PC-9 (cell line): ENCODE results near the gene NPR1. TPM values are rescaled to one million over a fixed set of nuclear protein-coding genes. Genes with fewer than 3 reads are reported as not detected.

ENCODE experiments used
- BruUV-seq: library from RNA; stranded (reverse); fragments of 400-500 nt; replicated peaks from 2 replicates; lab custom pipeline; 2021; lab: Mats Ljungman, UMichigan
- CTCF ChIA-PET: fragments of 300-600 bp; sonication (Branson Sonifier 250); formaldehyde crosslinking; loops from one replicate; lab custom pipeline; 2022; ENCODE audit warnings: antibody characterized with exemption; lab: Charles Lee
- POLR2A ChIA-PET: fragments of 300-600 bp; sonication (Branson Sonifier 250); formaldehyde crosslinking; loops from one replicate; lab custom pipeline; 2022; ENCODE audit warnings: antibody characterized with exemption; ENCODE audit not compliant: unreplicated experiment; lab: Charles Lee
- DNase-seq, 2 experiments: peaks; one replicate each; pipeline versions ENCODE4 v3.0.0 to v3.0.0-alpha.2; 2015 to 2022; ENCODE audit warnings: mixed read lengths in 1 of 2
- H2AFZ ChIP-seq: fragments of 200-600 bp; sonication (generic); 2 replicates; pipeline ENCODE4 v1.8.1; 2017; ENCODE audit warnings: antibody characterized with exemption
- H3F3A ChIP-seq: fragments of 200-600 bp; sonication (generic); 2 replicates; pipeline ENCODE4 v1.8.1; 2017; ENCODE audit warnings: antibody characterized with exemption, mild to moderate bottlenecking, low read depth; ENCODE audit not compliant: insufficient read depth
- H3K27ac ChIP-seq: fragments of 200-600 bp; sonication (generic); 2 replicates; pipeline ENCODE4 v1.6.1; 2016; ENCODE audit warnings: mixed run types
- H3K27me3 ChIP-seq: fragments of 200-600 bp; sonication (generic); 2 replicates; pipeline ENCODE4 v1.6.1; 2016; ENCODE audit warnings: low read depth, mixed run types; ENCODE audit not compliant: insufficient read depth
- H3K36me3 ChIP-seq: fragments of 200-600 bp; sonication (generic); 2 replicates; pipeline ENCODE4 v1.6.1; 2016; ENCODE audit warnings: low read depth, mixed run types
- H3K4me1 ChIP-seq: fragments of 200-600 bp; sonication (generic); replicated peaks from 2 replicates; pipeline ENCODE4 v1.6.1; 2016; ENCODE audit warnings: mixed run types; ENCODE audit not compliant: insufficient read depth
- H3K4me2 ChIP-seq: fragments of 200-600 bp; sonication (generic); 2 replicates; pipeline ENCODE4 v1.6.1; 2017; ENCODE audit warnings: mixed run types
- H3K4me3 ChIP-seq: fragments of 200-600 bp; sonication (generic); 2 replicates; pipeline ENCODE4 v1.6.1; 2016; ENCODE audit warnings: mixed run types
- H3K79me2 ChIP-seq: fragments of 200-600 bp; sonication (generic); 2 replicates; pipeline ENCODE4 v1.6.1; 2017; ENCODE audit warnings: low read depth, mixed run types
- H3K9me2 ChIP-seq: fragments of 200-600 bp; sonication (generic); 2 replicates; pipeline ENCODE4 v1.8.1; 2017; ENCODE audit warnings: mild to moderate bottlenecking; ENCODE audit not compliant: insufficient read depth
- H3K9me3 ChIP-seq: fragments of 200-600 bp; sonication (generic); 2 replicates; pipeline ENCODE4 v1.8.1; 2016; ENCODE audit warnings: low read depth; ENCODE audit not compliant: insufficient read depth
- H4K20me1 ChIP-seq: fragments of 200-600 bp; sonication (generic); 2 replicates; pipeline ENCODE4 v1.8.1; 2017; ENCODE audit not compliant: insufficient read depth
- CTCF ChIP-seq: fragments of 200-600 bp; sonication (generic); conservative IDR thresholded peaks from 2 replicates; pipeline ENCODE4 v1.6.1; 2017; ENCODE audit warnings: mixed run types, antibody characterized with exemption, mild to moderate bottlenecking, moderate library complexity
- EZH2 ChIP-seq: fragments of 200-600 bp; sonication (generic); IDR thresholded peaks from 2 replicates; pipeline ENCODE4 v1.8.0; 2017; ENCODE audit warnings: antibody characterized with exemption, low read depth
- intact Hi-C: fragments of 100-400 bp; cut with micrococcal nuclease; formaldehyde crosslinking; loops from one replicate; pipeline ENCODE4 v1.10.0; 2022; ENCODE audit not compliant: unreplicated experiment
- microRNA-seq: library from miRNA; unstranded; fragments of <30 nt; microRNA quantifications from one replicate; pipeline ENCODE4 v1.2.0, GENCODE V29; 2021; ENCODE audit warnings: borderline number of aligned reads, borderline replicate concordance
- total RNA-seq: library from RNA; stranded (reverse); gene quantifications from 2 replicates; pipeline ENCODE4 v1.2.3, GENCODE V29; 2021

NPR1 gene
- total RNA-seq, 1 experiment from 2014 or later, result 0.98 TPM

GRCh38 chr1:153742411-153743142 is 64.1 kb downstream of the NPR1 start:
- H3K4me1 ChIP-seq, result no peaks in the 10 kb centered on the region
- ChIA-PET POLR2A (no interaction called here), CTCF (no interaction called here)
- no peaks in the 10 kb centered on the region for H3K79me2 ChIP-seq
- H3F3A ChIP-seq, result no peaks in the 10 kb centered on the region; the same call in 1 of the 2 replicates
- no peak overlapping the region for H3K27ac ChIP-seq
- H3K9me3 ChIP-seq, result no peaks in the 10 kb centered on the region
- peaks cover 36% of the 10 kb centered on the region for H3K36me3 ChIP-seq
- no peak overlapping the region for H3K4me3 ChIP-seq
- intact Hi-C loops, result no loop called here
- H3K9me2 ChIP-seq, result no peaks in the 10 kb centered on the region
- H3K4me2 ChIP-seq, result no peak overlapping the region
- H3K27me3 ChIP-seq, result no peaks in the 10 kb centered on the region
- no peak for DNase-seq
- H2AFZ ChIP-seq, result no peak overlapping the region
- H4K20me1 ChIP-seq, result no peaks in the 10 kb centered on the region
- no peak for TF ChIP-seq CTCF
- no peak for TF ChIP-seq EZH2
- no TSS peak for BruUV-seq

Small RNA genes lying within 50 kb of the gene (microRNA-seq; reads per million reads assigned to microRNA genes)
- not detected for gene MIR8083

Other genes starting within 250 kb of the NPR1 start
- gene S100A7, start 218.0 kb upstream of the NPR1 start, total RNA-seq, result not detected in 2 replicates
- 873 and 994 TPM in 2 replicates for gene S100A6, start 142.7 kb upstream of the NPR1 start, total RNA-seq
- 7.2 and 11.1 TPM in 2 replicates for gene S100A5, start 137.8 kb upstream of the NPR1 start, total RNA-seq
- gene S100A4, start 132.9 kb upstream of the NPR1 start, total RNA-seq, result 303 and 346 TPM in 2 replicates
- gene S100A3, start 129.4 kb upstream of the NPR1 start, total RNA-seq, result 1.5 and 2.4 TPM in 2 replicates
- gene S100A2, start 112.8 kb upstream of the NPR1 start, total RNA-seq, result 145 and 147 TPM in 2 replicates
- gene S100A16, start 65.6 kb upstream of the NPR1 start, total RNA-seq, result 226 and 276 TPM in 2 replicates
- 411 and 486 TPM in 2 replicates for gene S100A14, start 62.4 kb upstream of the NPR1 start, total RNA-seq
- 120 and 144 TPM in 2 replicates for gene S100A13, start 51.2 kb upstream of the NPR1 start, total RNA-seq
- gene S100A1, start 50.3 kb upstream of the NPR1 start, total RNA-seq, result 0.46 and 1.0 TPM in 2 replicates
- gene CHTOP, start 44.6 kb upstream of the NPR1 start, total RNA-seq, result 75.1 and 83.9 TPM in 2 replicates
- 25.4 and 29.5 TPM in 2 replicates for gene SNAPIN, start 20.0 kb upstream of the NPR1 start, total RNA-seq
- 131 and 145 TPM in 2 replicates for gene ILF2, start 7.7 kb upstream of the NPR1 start, total RNA-seq
- 62.5 and 91.7 TPM in 2 replicates for gene INTS3, start 49.4 kb downstream of the NPR1 start, total RNA-seq
- 14.4 and 17.1 TPM in 2 replicates for gene SLC27A3, start 96.7 kb downstream of the NPR1 start, total RNA-seq
- 51.4 and 56.1 TPM in 2 replicates for gene GATAD2B, start 244.3 kb downstream of the NPR1 start, total RNA-seq